SH-SY5Y (cell line): ENCODE data around the gene SDC3.

ENCODE experiments used
- GATA2 ChIP-seq: IDR thresholded peaks from 2 replicates; pipeline ENCODE4 v1.6.1; 2011; ENCODE audit warnings: mild to moderate bottlenecking, low read depth, low read length
- GATA3 ChIP-seq: IDR thresholded peaks from 2 replicates; pipeline ENCODE4 v1.6.1; 2011; ENCODE audit warnings: low read depth, mild to moderate bottlenecking, low read length, moderate library complexity

DNA sequence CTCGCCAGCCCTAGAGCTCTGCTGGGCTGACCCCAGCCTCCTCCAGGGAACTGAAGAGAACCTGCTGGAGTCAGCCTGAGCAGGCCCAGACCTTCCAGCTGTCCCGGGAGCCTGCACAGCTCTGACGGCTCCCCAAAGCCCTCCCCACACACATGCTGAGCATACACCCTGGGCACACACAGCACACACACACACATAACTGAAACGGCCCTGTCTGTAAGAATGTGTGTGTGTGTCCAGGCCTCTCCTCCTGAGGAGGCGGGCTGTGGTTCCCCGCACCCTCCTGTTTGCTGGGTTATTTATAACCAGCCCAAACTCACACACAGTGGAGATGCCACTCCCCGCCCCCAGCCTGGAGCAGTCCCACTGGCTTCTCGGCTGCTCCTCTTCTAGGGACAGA is 20.2 kb downstream of the SDC3 start:
- TF ChIP-seq GATA2 (no peak), GATA3 (no peak)
